ENCODE results near the gene ASL. TPM values are rescaled to one million over a fixed set of nuclear protein-coding genes. Genes with fewer than 3 reads are reported as not detected.

The ASL gene
- total and polyA plus RNA-seq, 9 of the 15 experiments (the other 6 are each of a cell fraction or from before 2014, with no cell fraction given): 2.6 to 67.0 (median 33.3) TPM

DNA sequence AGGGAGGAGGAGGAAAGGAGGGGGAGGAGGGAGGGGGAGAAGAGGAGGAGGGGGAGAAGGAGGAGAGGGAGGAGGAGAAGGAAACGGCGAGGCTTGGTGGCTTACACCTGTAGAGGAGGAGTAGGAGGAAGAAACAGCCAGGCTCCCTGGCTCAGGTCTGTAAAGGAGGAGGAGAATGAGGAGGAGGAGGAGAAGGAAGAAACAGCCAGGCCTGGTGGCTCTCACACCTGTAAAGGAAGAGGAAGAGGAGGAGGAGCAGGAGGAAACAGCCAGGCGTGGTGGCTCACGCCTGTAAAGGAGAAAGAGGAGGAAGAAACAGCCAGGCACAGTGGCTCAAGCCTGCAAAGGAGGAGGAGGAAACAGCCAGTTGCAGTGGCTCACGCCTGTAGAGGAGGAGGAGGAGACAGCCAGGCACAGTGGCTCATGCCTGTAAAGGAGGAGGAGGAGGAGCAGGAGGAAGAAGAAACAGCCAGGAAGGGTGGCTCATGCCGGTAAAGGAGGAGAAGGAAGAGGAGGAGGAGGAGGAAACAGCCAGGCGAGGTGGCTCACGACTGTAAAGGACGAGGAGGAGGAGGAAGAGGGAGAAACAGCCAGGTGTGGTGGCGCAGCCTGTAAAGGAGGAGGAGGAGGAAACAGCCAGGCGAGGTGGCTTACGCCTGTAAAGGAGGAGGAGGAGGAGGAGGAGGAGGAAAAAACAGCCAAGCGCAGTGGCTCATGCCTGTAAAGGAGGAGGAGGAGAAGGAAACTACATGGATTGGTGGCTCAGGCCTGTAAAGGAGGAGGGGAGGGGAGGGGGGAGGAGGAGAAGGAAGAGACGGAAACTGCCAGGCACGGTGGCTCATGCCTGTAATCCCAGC is 24.2 kb downstream of the ASL start (continued):
- TF ChIP-seq, protein P1, sequence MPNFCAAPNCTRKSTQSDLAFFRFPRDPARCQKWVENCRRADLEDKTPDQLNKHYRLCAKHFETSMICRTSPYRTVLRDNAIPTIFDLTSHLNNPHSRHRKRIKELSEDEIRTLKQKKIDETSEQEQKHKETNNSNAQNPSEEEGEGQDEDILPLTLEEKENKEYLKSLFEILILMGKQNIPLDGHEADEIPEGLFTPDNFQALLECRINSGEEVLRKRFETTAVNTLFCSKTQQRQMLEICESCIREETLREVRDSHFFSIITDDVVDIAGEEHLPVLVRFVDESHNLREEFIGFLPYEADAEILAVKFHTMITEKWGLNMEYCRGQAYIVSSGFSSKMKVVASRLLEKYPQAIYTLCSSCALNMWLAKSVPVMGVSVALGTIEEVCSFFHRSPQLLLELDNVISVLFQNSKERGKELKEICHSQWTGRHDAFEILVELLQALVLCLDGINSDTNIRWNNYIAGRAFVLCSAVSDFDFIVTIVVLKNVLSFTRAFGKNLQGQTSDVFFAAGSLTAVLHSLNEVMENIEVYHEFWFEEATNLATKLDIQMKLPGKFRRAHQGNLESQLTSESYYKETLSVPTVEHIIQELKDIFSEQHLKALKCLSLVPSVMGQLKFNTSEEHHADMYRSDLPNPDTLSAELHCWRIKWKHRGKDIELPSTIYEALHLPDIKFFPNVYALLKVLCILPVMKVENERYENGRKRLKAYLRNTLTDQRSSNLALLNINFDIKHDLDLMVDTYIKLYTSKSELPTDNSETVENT (CRISPR knock-in tag; IDR thresholded peaks at IDR 0.05): no peak
- TF ChIP-seq, protein P2, sequence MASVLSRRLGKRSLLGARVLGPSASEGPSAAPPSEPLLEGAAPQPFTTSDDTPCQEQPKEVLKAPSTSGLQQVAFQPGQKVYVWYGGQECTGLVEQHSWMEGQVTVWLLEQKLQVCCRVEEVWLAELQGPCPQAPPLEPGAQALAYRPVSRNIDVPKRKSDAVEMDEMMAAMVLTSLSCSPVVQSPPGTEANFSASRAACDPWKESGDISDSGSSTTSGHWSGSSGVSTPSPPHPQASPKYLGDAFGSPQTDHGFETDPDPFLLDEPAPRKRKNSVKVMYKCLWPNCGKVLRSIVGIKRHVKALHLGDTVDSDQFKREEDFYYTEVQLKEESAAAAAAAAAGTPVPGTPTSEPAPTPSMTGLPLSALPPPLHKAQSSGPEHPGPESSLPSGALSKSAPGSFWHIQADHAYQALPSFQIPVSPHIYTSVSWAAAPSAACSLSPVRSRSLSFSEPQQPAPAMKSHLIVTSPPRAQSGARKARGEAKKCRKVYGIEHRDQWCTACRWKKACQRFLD (CRISPR knock-in tag; IDR thresholded peaks at IDR 0.05): no peak
- TF ChIP-seq HMG20A (CRISPR knock-in tag; conservative IDR thresholded peaks at IDR 0.05): no peak
- no peak for TF ChIP-seq DIDO1 (tag; IDR thresholded peaks at IDR 0.05; ENCODE audit: low read depth)
- TF ChIP-seq, protein P3, sequence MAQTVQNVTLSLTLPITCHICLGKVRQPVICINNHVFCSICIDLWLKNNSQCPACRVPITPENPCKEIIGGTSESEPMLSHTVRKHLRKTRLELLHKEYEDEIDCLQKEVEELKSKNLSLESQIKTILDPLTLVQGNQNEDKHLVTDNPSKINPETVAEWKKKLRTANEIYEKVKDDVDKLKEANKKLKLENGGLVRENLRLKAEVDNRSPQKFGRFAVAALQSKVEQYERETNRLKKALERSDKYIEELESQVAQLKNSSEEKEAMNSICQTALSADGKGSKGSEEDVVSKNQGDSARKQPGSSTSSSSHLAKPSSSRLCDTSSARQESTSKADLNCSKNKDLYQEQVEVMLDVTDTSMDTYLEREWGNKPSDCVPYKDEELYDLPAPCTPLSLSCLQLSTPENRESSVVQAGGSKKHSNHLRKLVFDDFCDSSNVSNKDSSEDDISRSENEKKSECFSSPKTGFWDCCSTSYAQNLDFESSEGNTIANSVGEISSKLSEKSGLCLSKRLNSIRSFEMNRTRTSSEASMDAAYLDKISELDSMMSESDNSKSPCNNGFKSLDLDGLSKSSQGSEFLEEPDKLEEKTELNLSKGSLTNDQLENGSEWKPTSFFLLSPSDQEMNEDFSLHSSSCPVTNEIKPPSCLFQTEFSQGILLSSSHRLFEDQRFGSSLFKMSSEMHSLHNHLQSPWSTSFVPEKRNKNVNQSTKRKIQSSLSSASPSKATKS (CRISPR knock-in tag; IDR thresholded peaks at IDR 0.05): no peak
- TF ChIP-seq SMARCA4 (IDR thresholded peaks at IDR 0.05): peak; percentile 71
- no peak for TF ChIP-seq GTF2A2 (tag; IDR thresholded peaks at IDR 0.05)
- TF ChIP-seq ZNF507 (tag; conservative IDR thresholded peaks at IDR 0.05): no peak
- no peak for TF ChIP-seq SAFB (IDR thresholded peaks at IDR 0.05; ENCODE audit: borderline replicate concordance, low read depth, low read length)
- TF ChIP-seq ZNF165 (CRISPR knock-in tag; IDR thresholded peaks at IDR 0.05; ENCODE audit: borderline replicate concordance): no peak
- peak; percentile 55 for TF ChIP-seq ASH1L (IDR thresholded peaks at IDR 0.05; ENCODE audit: borderline replicate concordance, low read depth, partially characterized antibody)
- TF ChIP-seq L3MBTL2 (IDR thresholded peaks at IDR 0.05): no peak
- no peak for TF ChIP-seq SRSF7 (optimal IDR thresholded peaks at IDR 0.05; ENCODE audit: low read depth, low read length)
- TF ChIP-seq NELFE (IDR thresholded peaks at IDR 0.05; ENCODE audit: insufficient read depth, insufficient read length): no peak
- TF ChIP-seq, protein P4, sequence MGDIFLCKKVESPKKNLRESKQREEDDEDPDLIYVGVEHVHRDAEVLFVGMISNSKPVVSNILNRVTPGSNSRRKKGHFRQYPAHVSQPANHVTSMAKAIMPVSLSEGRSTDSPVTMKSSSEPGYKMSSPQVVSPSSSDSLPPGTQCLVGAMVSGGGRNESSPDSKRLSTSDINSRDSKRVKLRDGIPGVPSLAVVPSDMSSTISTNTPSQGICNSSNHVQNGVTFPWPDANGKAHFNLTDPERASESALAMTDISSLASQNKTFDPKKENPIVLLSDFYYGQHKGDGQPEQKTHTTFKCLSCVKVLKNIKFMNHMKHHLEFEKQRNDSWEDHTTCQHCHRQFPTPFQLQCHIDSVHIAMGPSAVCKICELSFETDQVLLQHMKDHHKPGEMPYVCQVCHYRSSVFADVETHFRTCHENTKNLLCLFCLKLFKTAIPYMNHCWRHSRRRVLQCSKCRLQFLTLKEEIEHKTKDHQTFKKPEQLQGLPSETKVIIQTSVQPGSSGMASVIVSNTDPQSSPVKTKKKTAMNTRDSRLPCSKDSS (IDR thresholded peaks at IDR 0.05; ENCODE audit: low read depth, partially characterized antibody): no peak
- TF ChIP-seq, protein P5, sequence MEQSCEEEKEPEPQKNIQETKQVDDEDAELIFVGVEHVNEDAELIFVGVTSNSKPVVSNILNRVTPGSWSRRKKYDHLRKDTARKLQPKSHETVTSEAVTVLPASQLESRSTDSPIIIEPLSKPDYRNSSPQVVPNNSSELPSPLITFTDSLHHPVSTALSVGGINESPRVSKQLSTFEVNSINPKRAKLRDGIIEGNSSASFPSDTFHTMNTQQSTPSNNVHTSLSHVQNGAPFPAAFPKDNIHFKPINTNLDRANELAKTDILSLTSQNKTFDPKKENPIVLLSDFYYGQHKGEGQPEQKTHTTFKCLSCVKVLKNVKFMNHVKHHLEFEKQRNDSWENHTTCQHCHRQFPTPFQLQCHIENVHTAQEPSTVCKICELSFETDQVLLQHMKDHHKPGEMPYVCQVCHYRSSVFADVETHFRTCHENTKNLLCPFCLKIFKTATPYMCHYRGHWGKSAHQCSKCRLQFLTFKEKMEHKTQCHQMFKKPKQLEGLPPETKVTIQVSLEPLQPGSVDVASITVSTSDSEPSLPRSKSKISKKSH (CRISPR knock-in tag; IDR thresholded peaks at IDR 0.05): no peak
- no peak for TF ChIP-seq GABPB2 (CRISPR knock-in tag; conservative IDR thresholded peaks at IDR 0.05)
- no peak for TF ChIP-seq ADNP (tag; IDR thresholded peaks at IDR 0.05)
- no peak for TF ChIP-seq PCBP1 (IDR thresholded peaks at IDR 0.05; ENCODE audit: low read depth, low read length, poor library complexity, severe bottlenecking)

All from K562 (cell line).